PC-3 (cell line): ENCODE measurements around the gene CDH26. TPM values are rescaled to one million over a fixed set of nuclear protein-coding genes. Genes with fewer than 3 reads are reported as not detected.

Source experiments
- ATAC-seq: fragments of 200-7000 bp; cut with Tn5 transposase; 2 replicates; pipeline ENCODE4 v1.9.1; 2020; ENCODE audit warnings: mild to moderate bottlenecking, moderate library complexity
- BruUV-seq: library from RNA; stranded (reverse); fragments of 400-500 nt; replicated peaks from 2 replicates; lab custom pipeline; 2021; lab: Mats Ljungman, UMichigan
- CTCF ChIA-PET: fragments of 300-600 bp; sonication (Branson Sonifier 250); formaldehyde crosslinking; loops from one replicate; lab custom pipeline; 2022; ENCODE audit warnings: antibody characterized with exemption; lab: Charles Lee
- POLR2A ChIA-PET: fragments of 300-600 bp; sonication (Branson Sonifier 250); formaldehyde crosslinking; loops from one replicate; lab custom pipeline; 2022; ENCODE audit warnings: antibody characterized with exemption; ENCODE audit not compliant: unreplicated experiment; lab: Charles Lee
- DNase-seq: peaks from one replicate; pipeline ENCODE4 v3.0.0-alpha.2; 2015
- H2AFZ ChIP-seq: fragments of 300-600 bp; sonication (generic); 2 replicates; pipeline ENCODE4 v1.6.0; 2016; ENCODE audit warnings: antibody characterized with exemption, low read length
- H3F3A ChIP-seq: fragments of 300-600 bp; sonication (generic); one replicate; pipeline ENCODE4 v1.6.0; 2017; ENCODE audit warnings: antibody characterized with exemption, low read length, control low read depth, mild to moderate bottlenecking; ENCODE audit not compliant: unreplicated experiment
- H3K27ac ChIP-seq: fragments of 300-600 bp; sonication (generic); 2 replicates; pipeline ENCODE4 v1.5.1; 2016; ENCODE audit warnings: mild to moderate bottlenecking, low read length
- H3K27me3 ChIP-seq: fragments of 300-600 bp; sonication (generic); 2 replicates; pipeline ENCODE4 v1.6.1; 2016; ENCODE audit warnings: low read length, mixed read lengths
- H3K36me3 ChIP-seq: fragments of 300-600 bp; sonication (generic); 2 replicates; pipeline ENCODE4 v1.6.1; 2016; ENCODE audit warnings: low read depth, mixed run types, low read length, mixed read lengths
- H3K4me1 ChIP-seq: fragments of 300-600 bp; sonication (generic); 2 replicates; pipeline ENCODE4 v1.5.1; 2016; ENCODE audit warnings: low read length; ENCODE audit not compliant: insufficient read depth
- H3K4me2 ChIP-seq: fragments of 300-600 bp; sonication (generic); 2 replicates; pipeline ENCODE4 v1.6.0; 2016; ENCODE audit warnings: low read length
- H3K4me3 ChIP-seq: fragments of 300-600 bp; sonication (generic); 2 replicates; pipeline ENCODE4 v1.5.1; 2016; ENCODE audit warnings: mild to moderate bottlenecking, low read length, mixed read lengths
- H3K79me2 ChIP-seq: fragments of 300-600 bp; sonication (generic); 2 replicates; pipeline ENCODE4 v1.6.1; 2017; ENCODE audit warnings: low read length, mixed read lengths
- H3K9ac ChIP-seq: fragments of 300-600 bp; sonication (generic); 2 replicates; pipeline ENCODE4 v1.6.0; 2016; ENCODE audit warnings: mild to moderate bottlenecking, low read length
- H3K9me2 ChIP-seq: fragments of 300-600 bp; sonication (generic); replicated peaks from 2 replicates; pipeline ENCODE4 v1.6.1; 2016; ENCODE audit warnings: mixed run types, low read length, mixed read lengths
- H3K9me3 ChIP-seq: fragments of 300-600 bp; sonication (generic); 2 replicates; pipeline ENCODE4 v1.6.1; 2016; ENCODE audit warnings: low read length, mixed read lengths
- H4K20me1 ChIP-seq: fragments of 300-600 bp; sonication (generic); 2 replicates; pipeline ENCODE4 v1.6.1; 2016; ENCODE audit warnings: low read length, mixed read lengths
- CTCF ChIP-seq: fragments of 300-600 bp; sonication (generic); conservative IDR thresholded peaks from 2 replicates; pipeline ENCODE4 v1.5.1; 2017; ENCODE audit warnings: antibody characterized with exemption, low read depth, mild to moderate bottlenecking, low read length
- EZH2 ChIP-seq: fragments of 300-600 bp; sonication (generic); IDR thresholded peaks from one replicate; pipeline ENCODE4 v1.6.1; 2017; ENCODE audit warnings: antibody characterized with exemption, mild to moderate bottlenecking, low read length; ENCODE audit not compliant: unreplicated experiment
- EZH2phosphoT487 ChIP-seq: fragments of 300-600 bp; sonication (generic); IDR thresholded peaks from 2 replicates; pipeline ENCODE4 v1.6.1; 2018; ENCODE audit warnings: mild to moderate bottlenecking, antibody characterized with exemption, low read length, borderline replicate concordance
- intact Hi-C: fragments of 100-400 bp; cut with micrococcal nuclease; formaldehyde crosslinking; loops from 2 replicates; pipeline ENCODE4 v1.9.0; 2023
- total RNA-seq: library from RNA; depleted of rRNA; stranded (reverse); fragments of >200 nt; gene quantifications from 2 replicates; pipeline ENCODE4 v1.2.3, GENCODE V29; 2014

Gene CDH26
- total RNA-seq, 1 experiment from 2014 or later: 1.2 TPM

- DNase-seq (no peak), ATAC-seq (no peak)
- Histone ChIP-seq H3K9me2 (no peaks in the 10 kb centered on the region), H2AFZ (no peak overlapping the region), H3K9ac (no peak overlapping the region), H3K36me3 (no peaks in the 10 kb centered on the region), H3K4me2 (no peak overlapping the region), H3K9me3 (no peaks in the 10 kb centered on the region), H3K79me2 (no peaks in the 10 kb centered on the region), H3K4me3 (no peak overlapping the region), H4K20me1 (no peaks in the 10 kb centered on the region), H3K27me3 (peaks cover 29% of the 10 kb centered on the region), H3K27ac (no peak overlapping the region), H3F3A (no peaks in the 10 kb centered on the region), H3K4me1 (no peaks in the 10 kb centered on the region)
- TF ChIP-seq EZH2 (no peak), EZH2phosphoT487 (no peak), CTCF (no peak)
- CTCF ChIA-PET: interaction anchor here (0.6 to 1.0 kb wide), 2 partner anchors 109 to 1840 kb away, joined by 3 to 5 read pairs; no protein-coding TSS in a partner anchor
- BruUV-seq: no TSS peak
- intact Hi-C loops: loop anchor here (5.0 kb wide), 1 partner anchor 1841 kb away; no protein-coding TSS in a partner anchor
- POLR2A ChIA-PET: interaction anchor here (0.6 kb wide), 1 partner anchor 1501 kb away, joined by 3 read pairs; no protein-coding TSS in a partner anchor
These were observed 98.3 kb downstream of the CDH26 start for GRCh38 chr20:60056407-60057122.

GRCh38 chr20:60057123-60057865 is 99.1 kb downstream of the CDH26 start:
- no TSS peak for BruUV-seq
- peaks cover 27% of the 10 kb centered on the region for H3K27me3 ChIP-seq
- no peaks in the 10 kb centered on the region for H3K36me3 ChIP-seq
- H3K9me2 ChIP-seq: no peaks in the 10 kb centered on the region
- no peak overlapping the region for H3K27ac ChIP-seq
- H3K4me1 ChIP-seq: no peaks in the 10 kb centered on the region
- DNase-seq: peak; percentile 75
- ChIA-PET CTCF (interaction anchor here (0.5 to 1.0 kb wide), 3 partner anchors 39 to 1839 kb away, joined by 3 to 11 read pairs (median 5); no protein-coding TSS in a partner anchor), POLR2A (interaction anchor here (0.6 kb wide), 1 partner anchor 660 kb away, joined by 10 read pairs; no protein-coding TSS in a partner anchor)
- peak; percentile 95 for TF ChIP-seq CTCF
- no peak for TF ChIP-seq EZH2phosphoT487
- no peaks in the 10 kb centered on the region for H4K20me1 ChIP-seq
- H3F3A ChIP-seq: no peaks in the 10 kb centered on the region
- peak overlapping the region; percentile 44; the same call in 1 of the 2 replicates for H2AFZ ChIP-seq
- intact Hi-C loops: loop anchor here (5.0 kb wide), 1 partner anchor 1840 kb away; no protein-coding TSS in a partner anchor
- H3K4me2 ChIP-seq: 0 out of 2 replicates have a peak overlapping the region, but pooled peaks have one; percentile 9
- ATAC-seq: peak; percentile 82
- no peaks in the 10 kb centered on the region for H3K79me2 ChIP-seq
- no peak overlapping the region for H3K9ac ChIP-seq
- H3K4me3 ChIP-seq: no peak overlapping the region
- H3K9me3 ChIP-seq: no peaks in the 10 kb centered on the region
